Progenitor cell of endocrine pancreas (in vitro differentiated cells): ENCODE data around the gene HIP1. TPM values are rescaled to one million over a fixed set of nuclear protein-coding genes. Genes with fewer than 3 reads are reported as not detected.

ENCODE experiments used
- DNase-seq: peaks from one replicate; pipeline ENCODE4 v3.0.0; 2021; ENCODE audit warnings: low spot score; ENCODE audit not compliant: unreplicated experiment
- H3K27ac Mint-ChIP-seq: 2 replicates; pipeline ENCODE4 v1.8.0; 2021; ENCODE audit warnings: mild to moderate bottlenecking, moderate library complexity, mixed read lengths
- H3K27me3 Mint-ChIP-seq: 2 replicates; pipeline ENCODE4 v1.8.0; 2021; ENCODE audit warnings: mixed read lengths
- H3K36me3 Mint-ChIP-seq: 2 replicates; pipeline ENCODE4 v1.8.0; 2022; ENCODE audit warnings: mixed read lengths; ENCODE audit not compliant: insufficient read depth
- H3K4me1 Mint-ChIP-seq: 2 replicates; pipeline ENCODE4 v1.8.0; 2021; ENCODE audit warnings: low read depth, mixed read lengths
- H3K4me3 Mint-ChIP-seq: 2 replicates; pipeline ENCODE4 v1.8.0; 2021; ENCODE audit warnings: low read depth, mild to moderate bottlenecking, moderate library complexity, mixed read lengths
- H3K9me3 Mint-ChIP-seq: 2 replicates; pipeline ENCODE4 v1.8.0; 2021; ENCODE audit warnings: low read depth, mixed read lengths
- CTCF ChIP-seq: fragments of 200-600 bp; sonication (generic); IDR thresholded peaks from one replicate; pipeline ENCODE4 v1.5.0; 2021; ENCODE audit warnings: antibody characterized with exemption, mild to moderate bottlenecking; ENCODE audit not compliant: unreplicated experiment
- total RNA-seq: library from RNA; stranded (reverse); gene quantifications from 2 replicates; pipeline ENCODE4 v1.2.1, GENCODE V29; 2021

Gene HIP1
- total RNA-seq, 1 donor from 2014 or later, result 66.6 TPM

GRCh38 chr7:75735581-75736350 is 3.0 kb downstream of the HIP1 start:
- Mint-ChIP-seq H3K9me3 (no peaks in the 10 kb centered on the region), H3K27ac (no peak overlapping the region), H3K4me3 (no peak overlapping the region), H3K27me3 (peaks cover 30% of the 10 kb centered on the region), H3K36me3 (no peaks in the 10 kb centered on the region), H3K4me1 (peaks cover 6% of the 10 kb centered on the region)
- no peak for DNase-seq
- no peak for TF ChIP-seq CTCF

GRCh38 chr7:75734586-75735458 is 3.9 kb downstream of the HIP1 start:
- no peak for DNase-seq
- Mint-ChIP-seq H3K4me1 (peaks cover 5% of the 10 kb centered on the region), H3K27ac (no peak overlapping the region), H3K27me3 (peaks cover 26% of the 10 kb centered on the region), H3K4me3 (no peak overlapping the region), H3K9me3 (no peaks in the 10 kb centered on the region), H3K36me3 (no peaks in the 10 kb centered on the region)
- TF ChIP-seq CTCF, result no peak

GRCh38 chr7:75732764-75733630 is 5.7 kb downstream of the HIP1 start:
- DNase-seq, result no peak
- H3K4me1 Mint-ChIP-seq, result peaks cover 3% of the 10 kb centered on the region
- no peaks in the 10 kb centered on the region for H3K9me3 Mint-ChIP-seq
- TF ChIP-seq CTCF, result no peak
- H3K4me3 Mint-ChIP-seq, result no peak overlapping the region
- H3K36me3 Mint-ChIP-seq, result peaks cover 2% of the 10 kb centered on the region
- no peak overlapping the region for H3K27ac Mint-ChIP-seq
- H3K27me3 Mint-ChIP-seq, result peaks cover 18% of the 10 kb centered on the region

GRCh38 chr7:75732016-75732521 is 6.7 kb downstream of the HIP1 start:
- H3K4me3 Mint-ChIP-seq, result no peak overlapping the region
- peaks cover 2% of the 10 kb centered on the region for H3K4me1 Mint-ChIP-seq
- no peaks in the 10 kb centered on the region for H3K9me3 Mint-ChIP-seq
- H3K27ac Mint-ChIP-seq, result no peak overlapping the region
- H3K27me3 Mint-ChIP-seq, result peaks cover 9% of the 10 kb centered on the region
- peaks cover 2% of the 10 kb centered on the region for H3K36me3 Mint-ChIP-seq
- TF ChIP-seq CTCF, result no peak
- no peak for DNase-seq
